HepG2 (cell line): Measurements from ENCODE around the gene SLC27A2.

Experiments used
- FOXK1 ChIP-seq: sonication (generic); formaldehyde crosslinking; IDR thresholded peaks from 2 replicates; pipeline ENCODE4 v1.4.0; 2020; ENCODE audit warnings: low read depth, missing genetic modification reagents, borderline replicate concordance
- GABPB1 ChIP-seq: IDR thresholded peaks from 2 replicates; pipeline ENCODE4 v1.6.1; 2016; ENCODE audit warnings: mild to moderate bottlenecking, missing genetic modification reagents, moderate library complexity, missing compliant biosample characterization
- HDAC2 ChIP-seq: sonication (generic); formaldehyde crosslinking; IDR thresholded peaks from 2 replicates; pipeline ENCODE4 v1.4.0; 2020; ENCODE audit warnings: missing genetic modification reagents
- XRCC5 ChIP-seq: fragments of 200-400 bp; formaldehyde crosslinking; optimal IDR thresholded peaks from 2 replicates; pipeline ENCODE3; 2017; ENCODE audit warnings: mild to moderate bottlenecking, low read length
- TF ChIP-seq, protein P1 (sequence below): sonication (generic); formaldehyde crosslinking; IDR thresholded peaks from 2 replicates; pipeline ENCODE4 v1.5.0; 2020; ENCODE audit warnings: mild to moderate bottlenecking, missing genetic modification reagents, moderate library complexity
- TF ChIP-seq, protein P2 (sequence below): sonication (generic); formaldehyde crosslinking; IDR thresholded peaks from 2 replicates; pipeline ENCODE4 v1.9.0; 2022; ENCODE audit warnings: low read depth, missing genetic modification reagents

DNA sequence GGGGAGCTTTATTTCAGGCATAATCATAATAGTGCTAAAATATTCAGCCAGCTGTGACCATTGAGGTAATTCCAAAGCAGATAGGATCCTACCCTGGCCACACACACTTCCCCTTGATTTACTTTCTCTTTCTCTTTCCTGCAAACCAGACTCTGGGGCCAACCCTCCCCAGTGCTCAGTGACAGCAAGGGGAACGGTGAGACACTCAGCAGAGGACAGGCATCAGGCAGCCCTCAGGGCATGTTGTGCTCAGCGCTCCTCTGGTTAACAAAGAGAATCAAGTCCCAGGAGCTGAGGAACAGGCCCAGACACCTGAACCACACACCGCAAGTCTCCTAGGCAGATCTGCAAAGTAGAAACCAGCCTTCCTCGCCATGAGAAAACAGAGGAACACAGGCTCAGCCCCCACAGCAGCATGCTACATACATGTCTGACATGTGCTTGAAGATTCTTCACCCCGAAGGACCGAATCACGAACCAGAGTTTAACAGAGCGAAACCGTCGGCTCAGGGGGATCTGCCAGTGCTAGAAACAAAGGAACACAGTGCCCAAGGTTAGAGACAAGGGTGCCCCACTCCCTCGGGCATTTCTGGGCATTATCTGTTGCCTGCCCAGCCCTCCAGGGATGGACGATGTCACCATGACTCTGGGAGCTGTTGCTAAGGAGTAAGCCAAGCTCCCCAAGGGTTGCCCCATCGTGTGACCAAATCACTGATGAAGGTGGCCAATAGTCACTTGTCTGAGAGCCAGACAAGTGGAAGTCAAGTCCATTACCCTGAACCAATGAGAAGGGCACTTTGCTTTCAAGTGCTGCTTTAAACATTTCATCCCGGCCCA is 66.0 kb downstream of the SLC27A2 start:
- no peak for TF ChIP-seq XRCC5
- TF ChIP-seq HDAC2 (CRISPR knock-in tag): no peak
- TF ChIP-seq, protein P1, sequence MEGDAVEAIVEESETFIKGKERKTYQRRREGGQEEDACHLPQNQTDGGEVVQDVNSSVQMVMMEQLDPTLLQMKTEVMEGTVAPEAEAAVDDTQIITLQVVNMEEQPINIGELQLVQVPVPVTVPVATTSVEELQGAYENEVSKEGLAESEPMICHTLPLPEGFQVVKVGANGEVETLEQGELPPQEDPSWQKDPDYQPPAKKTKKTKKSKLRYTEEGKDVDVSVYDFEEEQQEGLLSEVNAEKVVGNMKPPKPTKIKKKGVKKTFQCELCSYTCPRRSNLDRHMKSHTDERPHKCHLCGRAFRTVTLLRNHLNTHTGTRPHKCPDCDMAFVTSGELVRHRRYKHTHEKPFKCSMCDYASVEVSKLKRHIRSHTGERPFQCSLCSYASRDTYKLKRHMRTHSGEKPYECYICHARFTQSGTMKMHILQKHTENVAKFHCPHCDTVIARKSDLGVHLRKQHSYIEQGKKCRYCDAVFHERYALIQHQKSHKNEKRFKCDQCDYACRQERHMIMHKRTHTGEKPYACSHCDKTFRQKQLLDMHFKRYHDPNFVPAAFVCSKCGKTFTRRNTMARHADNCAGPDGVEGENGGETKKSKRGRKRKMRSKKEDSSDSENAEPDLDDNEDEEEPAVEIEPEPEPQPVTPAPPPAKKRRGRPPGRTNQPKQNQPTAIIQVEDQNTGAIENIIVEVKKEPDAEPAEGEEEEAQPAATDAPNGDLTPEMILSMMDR (CRISPR knock-in tag): no peak
- TF ChIP-seq GABPB1 (CRISPR knock-in tag): no peak
- TF ChIP-seq, protein P2, sequence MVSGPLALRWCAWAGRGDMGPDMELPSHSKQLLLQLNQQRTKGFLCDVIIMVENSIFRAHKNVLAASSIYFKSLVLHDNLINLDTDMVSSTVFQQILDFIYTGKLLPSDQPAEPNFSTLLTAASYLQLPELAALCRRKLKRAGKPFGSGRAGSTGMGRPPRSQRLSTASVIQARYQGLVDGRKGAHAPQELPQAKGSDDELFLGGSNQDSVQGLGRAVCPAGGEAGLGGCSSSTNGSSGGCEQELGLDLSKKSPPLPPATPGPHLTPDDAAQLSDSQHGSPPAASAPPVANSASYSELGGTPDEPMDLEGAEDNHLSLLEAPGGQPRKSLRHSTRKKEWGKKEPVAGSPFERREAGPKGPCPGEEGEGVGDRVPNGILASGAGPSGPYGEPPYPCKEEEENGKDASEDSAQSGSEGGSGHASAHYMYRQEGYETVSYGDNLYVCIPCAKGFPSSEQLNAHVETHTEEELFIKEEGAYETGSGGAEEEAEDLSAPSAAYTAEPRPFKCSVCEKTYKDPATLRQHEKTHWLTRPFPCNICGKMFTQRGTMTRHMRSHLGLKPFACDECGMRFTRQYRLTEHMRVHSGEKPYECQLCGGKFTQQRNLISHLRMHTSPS (CRISPR knock-in tag): no peak
- no peak for TF ChIP-seq FOXK1 (CRISPR knock-in tag)
